PC-3 (cell line): ENCODE measurements around the gene POPDC2. TPM values are rescaled to one million over a fixed set of nuclear protein-coding genes. Genes with fewer than 3 reads are reported as not detected.

ENCODE experiments used
- ATAC-seq: fragments of 200-7000 bp; cut with Tn5 transposase; 2 replicates; pipeline ENCODE4 v1.9.1; 2020; ENCODE audit warnings: mild to moderate bottlenecking, moderate library complexity
- BruUV-seq: library from RNA; stranded (reverse); fragments of 400-500 nt; replicated peaks from 2 replicates; lab custom pipeline; 2021; lab: Mats Ljungman, UMichigan
- CTCF ChIA-PET: fragments of 300-600 bp; sonication (Branson Sonifier 250); formaldehyde crosslinking; loops from one replicate; lab custom pipeline; 2022; ENCODE audit warnings: antibody characterized with exemption; lab: Charles Lee
- POLR2A ChIA-PET: fragments of 300-600 bp; sonication (Branson Sonifier 250); formaldehyde crosslinking; loops from one replicate; lab custom pipeline; 2022; ENCODE audit warnings: antibody characterized with exemption; ENCODE audit not compliant: unreplicated experiment; lab: Charles Lee
- DNase-seq: peaks from one replicate; pipeline ENCODE4 v3.0.0-alpha.2; 2015
- H2AFZ ChIP-seq: fragments of 300-600 bp; sonication (generic); 2 replicates; pipeline ENCODE4 v1.6.0; 2016; ENCODE audit warnings: antibody characterized with exemption, low read length
- H3F3A ChIP-seq: fragments of 300-600 bp; sonication (generic); one replicate; pipeline ENCODE4 v1.6.0; 2017; ENCODE audit warnings: antibody characterized with exemption, low read length, control low read depth, mild to moderate bottlenecking; ENCODE audit not compliant: unreplicated experiment
- H3K27ac ChIP-seq: fragments of 300-600 bp; sonication (generic); 2 replicates; pipeline ENCODE4 v1.5.1; 2016; ENCODE audit warnings: mild to moderate bottlenecking, low read length
- H3K27me3 ChIP-seq: fragments of 300-600 bp; sonication (generic); 2 replicates; pipeline ENCODE4 v1.6.1; 2016; ENCODE audit warnings: low read length, mixed read lengths
- H3K36me3 ChIP-seq: fragments of 300-600 bp; sonication (generic); 2 replicates; pipeline ENCODE4 v1.6.1; 2016; ENCODE audit warnings: low read depth, mixed run types, low read length, mixed read lengths
- H3K4me1 ChIP-seq: fragments of 300-600 bp; sonication (generic); 2 replicates; pipeline ENCODE4 v1.5.1; 2016; ENCODE audit warnings: low read length; ENCODE audit not compliant: insufficient read depth
- H3K4me2 ChIP-seq: fragments of 300-600 bp; sonication (generic); 2 replicates; pipeline ENCODE4 v1.6.0; 2016; ENCODE audit warnings: low read length
- H3K4me3 ChIP-seq: fragments of 300-600 bp; sonication (generic); 2 replicates; pipeline ENCODE4 v1.5.1; 2016; ENCODE audit warnings: mild to moderate bottlenecking, low read length, mixed read lengths
- H3K79me2 ChIP-seq: fragments of 300-600 bp; sonication (generic); 2 replicates; pipeline ENCODE4 v1.6.1; 2017; ENCODE audit warnings: low read length, mixed read lengths
- H3K9ac ChIP-seq: fragments of 300-600 bp; sonication (generic); 2 replicates; pipeline ENCODE4 v1.6.0; 2016; ENCODE audit warnings: mild to moderate bottlenecking, low read length
- H3K9me2 ChIP-seq: fragments of 300-600 bp; sonication (generic); replicated peaks from 2 replicates; pipeline ENCODE4 v1.6.1; 2016; ENCODE audit warnings: mixed run types, low read length, mixed read lengths
- H3K9me3 ChIP-seq: fragments of 300-600 bp; sonication (generic); 2 replicates; pipeline ENCODE4 v1.6.1; 2016; ENCODE audit warnings: low read length, mixed read lengths
- H4K20me1 ChIP-seq: fragments of 300-600 bp; sonication (generic); 2 replicates; pipeline ENCODE4 v1.6.1; 2016; ENCODE audit warnings: low read length, mixed read lengths
- EZH2 ChIP-seq: fragments of 300-600 bp; sonication (generic); IDR thresholded peaks from one replicate; pipeline ENCODE4 v1.6.1; 2017; ENCODE audit warnings: antibody characterized with exemption, mild to moderate bottlenecking, low read length; ENCODE audit not compliant: unreplicated experiment
- EZH2phosphoT487 ChIP-seq: fragments of 300-600 bp; sonication (generic); IDR thresholded peaks from 2 replicates; pipeline ENCODE4 v1.6.1; 2018; ENCODE audit warnings: mild to moderate bottlenecking, antibody characterized with exemption, low read length, borderline replicate concordance
- intact Hi-C: fragments of 100-400 bp; cut with micrococcal nuclease; formaldehyde crosslinking; loops from 2 replicates; pipeline ENCODE4 v1.9.0; 2023
- total RNA-seq: library from RNA; depleted of rRNA; stranded (reverse); fragments of >200 nt; gene quantifications from 2 replicates; pipeline ENCODE4 v1.2.3, GENCODE V29; 2014
- TF ChIP-seq, protein P1 (sequence below): fragments of 300-600 bp; sonication (generic); conservative IDR thresholded peaks from 2 replicates; pipeline ENCODE4 v1.5.1; 2017; ENCODE audit warnings: antibody characterized with exemption, low read depth, mild to moderate bottlenecking, low read length

Gene POPDC2
- total RNA-seq, 1 experiment from 2014 or later, result 0.62 TPM

DNA sequence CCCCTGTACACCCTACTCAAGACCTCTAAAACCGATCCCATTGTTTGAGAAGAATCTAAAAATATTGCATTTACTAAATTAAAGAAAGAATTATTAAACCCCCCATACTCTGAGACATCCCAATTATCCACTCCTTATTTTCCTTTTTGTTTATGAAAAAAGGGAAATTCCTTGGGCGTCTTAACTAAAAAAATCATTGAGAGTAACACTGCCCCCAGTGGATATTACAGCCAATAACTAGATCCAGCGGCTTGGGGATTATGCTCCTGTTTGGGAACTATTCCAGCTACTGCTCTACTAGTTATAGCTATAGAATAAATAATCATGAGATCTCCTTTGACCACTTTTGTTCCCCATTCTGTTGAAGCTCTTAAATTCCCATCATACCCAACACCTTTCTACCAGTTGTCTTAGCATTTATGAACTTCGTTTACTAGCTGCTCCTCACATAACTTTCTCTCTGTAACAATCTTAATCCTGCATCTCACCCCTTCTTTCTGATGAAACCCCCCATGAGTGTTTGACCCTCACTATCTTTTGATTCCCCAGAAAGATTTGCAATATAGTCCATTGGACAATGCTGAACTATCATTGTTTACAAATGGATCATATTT, 29.8 kb upstream of the POPDC2 start:
- CTCF ChIA-PET, result interaction anchor here (0.6 to 0.7 kb wide), 2 partner anchors 9 to 387 kb away, joined by 3 read pairs; no protein-coding TSS in a partner anchor
- Histone ChIP-seq H3K4me2 (no peak overlapping the region), H3K9me2 (no peaks in the 10 kb centered on the region), H3F3A (no peaks in the 10 kb centered on the region), H2AFZ (peak overlapping the region; percentile 25; the same call in 1 of the 2 replicates), H3K36me3 (no peaks in the 10 kb centered on the region), H3K27ac (no peak overlapping the region), H3K9me3 (no peaks in the 10 kb centered on the region), H4K20me1 (no peaks in the 10 kb centered on the region), H3K4me3 (no peak overlapping the region), H3K9ac (no peak overlapping the region), H3K4me1 (no peaks in the 10 kb centered on the region), H3K79me2 (no peaks in the 10 kb centered on the region), H3K27me3 (no peaks in the 10 kb centered on the region)
- peak; percentile 63 for DNase-seq
- POLR2A ChIA-PET, result no interaction called here
- intact Hi-C loops, result no loop called here
- BruUV-seq, result no TSS peak
- ATAC-seq, result peak; percentile 62
- TF ChIP-seq EZH2phosphoT487, result no peak
- TF ChIP-seq, protein P1, sequence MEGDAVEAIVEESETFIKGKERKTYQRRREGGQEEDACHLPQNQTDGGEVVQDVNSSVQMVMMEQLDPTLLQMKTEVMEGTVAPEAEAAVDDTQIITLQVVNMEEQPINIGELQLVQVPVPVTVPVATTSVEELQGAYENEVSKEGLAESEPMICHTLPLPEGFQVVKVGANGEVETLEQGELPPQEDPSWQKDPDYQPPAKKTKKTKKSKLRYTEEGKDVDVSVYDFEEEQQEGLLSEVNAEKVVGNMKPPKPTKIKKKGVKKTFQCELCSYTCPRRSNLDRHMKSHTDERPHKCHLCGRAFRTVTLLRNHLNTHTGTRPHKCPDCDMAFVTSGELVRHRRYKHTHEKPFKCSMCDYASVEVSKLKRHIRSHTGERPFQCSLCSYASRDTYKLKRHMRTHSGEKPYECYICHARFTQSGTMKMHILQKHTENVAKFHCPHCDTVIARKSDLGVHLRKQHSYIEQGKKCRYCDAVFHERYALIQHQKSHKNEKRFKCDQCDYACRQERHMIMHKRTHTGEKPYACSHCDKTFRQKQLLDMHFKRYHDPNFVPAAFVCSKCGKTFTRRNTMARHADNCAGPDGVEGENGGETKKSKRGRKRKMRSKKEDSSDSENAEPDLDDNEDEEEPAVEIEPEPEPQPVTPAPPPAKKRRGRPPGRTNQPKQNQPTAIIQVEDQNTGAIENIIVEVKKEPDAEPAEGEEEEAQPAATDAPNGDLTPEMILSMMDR, result peak; percentile 86

DNA sequence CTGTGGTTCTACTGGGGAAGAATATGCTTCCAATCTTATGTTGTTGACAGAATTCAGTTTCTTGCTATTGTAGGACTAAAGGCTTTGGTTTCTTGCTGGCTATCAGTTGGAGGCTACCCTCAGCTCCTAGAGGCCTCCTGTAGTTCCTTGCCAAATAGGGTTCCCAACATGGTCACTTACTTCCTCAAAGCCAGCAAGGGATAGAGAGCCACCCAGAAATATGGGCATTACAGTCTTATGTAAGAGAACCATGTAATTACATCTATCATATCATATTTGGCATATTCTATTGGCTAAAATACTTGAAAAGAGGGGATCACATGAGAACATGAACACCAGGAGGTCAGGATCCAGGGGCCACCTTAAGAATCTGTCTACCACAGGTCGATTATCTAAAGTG, 23.0 kb upstream of the POPDC2 start:
- no peak overlapping the region for H3K4me3 ChIP-seq
- H3K36me3 ChIP-seq, result no peaks in the 10 kb centered on the region
- no peak overlapping the region for H2AFZ ChIP-seq
- no peak overlapping the region for H3K27ac ChIP-seq
- no peaks in the 10 kb centered on the region for H3F3A ChIP-seq
- no peak overlapping the region for H3K4me2 ChIP-seq
- H3K9me3 ChIP-seq, result no peaks in the 10 kb centered on the region
- no TSS peak for BruUV-seq
- H3K9me2 ChIP-seq, result no peaks in the 10 kb centered on the region
- TF ChIP-seq EZH2, result no peak
- no peak for TF ChIP-seq EZH2phosphoT487
- TF ChIP-seq, protein P1, result no peak
- ChIA-PET CTCF (interaction anchor here (0.8 kb wide), 1 partner anchor 799 kb away, joined by 3 read pairs; no protein-coding TSS in a partner anchor), POLR2A (no interaction called here)
- ATAC-seq (no peak), DNase-seq (no peak)
- no peaks in the 10 kb centered on the region for H3K27me3 ChIP-seq
- no peaks in the 10 kb centered on the region for H4K20me1 ChIP-seq
- no peaks in the 10 kb centered on the region for H3K79me2 ChIP-seq
- no peak overlapping the region for H3K9ac ChIP-seq
- intact Hi-C loops, result loop anchor here (5.0 kb wide), 2 partner anchors 261 to 536 kb away; partner anchors contain the start of gene TEX55
- no peaks in the 10 kb centered on the region for H3K4me1 ChIP-seq

DNA sequence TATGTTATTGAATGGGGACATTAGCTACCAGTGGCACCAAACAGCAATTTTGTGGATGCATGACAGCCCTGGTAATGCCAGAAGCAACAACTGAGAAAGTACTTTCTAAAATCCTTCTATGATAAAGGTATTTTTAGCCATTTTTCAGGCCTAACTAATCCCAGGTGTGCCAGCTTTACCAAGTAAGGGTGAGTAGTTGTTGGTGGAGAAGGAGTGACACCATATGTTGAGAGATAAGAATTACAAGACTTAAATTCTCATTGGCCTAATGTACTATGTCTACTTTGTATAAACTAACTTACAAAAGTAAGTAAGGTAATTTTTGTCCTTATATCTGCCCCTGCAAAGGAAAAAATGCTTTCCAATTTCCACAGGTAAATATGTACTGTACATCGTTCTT, 20.9 kb upstream of the POPDC2 start:
- Histone ChIP-seq H3K9ac (no peak overlapping the region), H2AFZ (peak overlapping the region; percentile 8; the same call in 1 of the 2 replicates), H3K27me3 (no peaks in the 10 kb centered on the region), H3K9me3 (no peaks in the 10 kb centered on the region), H3K4me2 (no peak overlapping the region), H4K20me1 (no peaks in the 10 kb centered on the region), H3K27ac (no peak overlapping the region), H3F3A (no peaks in the 10 kb centered on the region), H3K4me1 (peaks cover 6% of the 10 kb centered on the region), H3K4me3 (no peak overlapping the region), H3K79me2 (peaks cover 5% of the 10 kb centered on the region), H3K9me2 (no peaks in the 10 kb centered on the region), H3K36me3 (no peaks in the 10 kb centered on the region)
- peak; percentile 78 for DNase-seq
- intact Hi-C loops, result loop anchor here (1.0 to 5.0 kb wide), 6 partner anchors 156 to 798 kb away; partner anchors contain the start of gene TEX55
- peak; percentile 49 for ATAC-seq
- ChIA-PET CTCF (interaction anchor here (0.5 kb wide), 1 partner anchor 153 kb away, joined by 11 read pairs; no protein-coding TSS in a partner anchor), POLR2A (interaction anchor here (0.6 to 0.7 kb wide), 2 partner anchors 181 to 183 kb away, joined by 3 read pairs; no protein-coding TSS in a partner anchor)
- TF ChIP-seq, protein P1, result peak; percentile 87
- no peak for TF ChIP-seq EZH2phosphoT487
- no TSS peak for BruUV-seq
